GM12891 (cell line): ENCODE results near the gene MRPS12.
"Not testable (repeated sequence)": the region's sequence is repeated elsewhere in the genome, so short reads cannot be mapped to it uniquely, and the experiment has no call there.

Experiments used
- POLR2A ChIP-seq: IDR thresholded peaks from 2 replicates; pipeline ENCODE4 v1.6.1; 2011; ENCODE audit warnings: low read depth, low read length, control low read depth
- SPI1 ChIP-seq: IDR thresholded peaks from 2 replicates; pipeline ENCODE4 v1.6.1; 2011; ENCODE audit warnings: low read depth, low read length, control low read depth
- TAF1 ChIP-seq: IDR thresholded peaks from 2 replicates; pipeline ENCODE4 v1.6.1; 2011; ENCODE audit warnings: low read depth, low read length, control low read depth

DNA sequence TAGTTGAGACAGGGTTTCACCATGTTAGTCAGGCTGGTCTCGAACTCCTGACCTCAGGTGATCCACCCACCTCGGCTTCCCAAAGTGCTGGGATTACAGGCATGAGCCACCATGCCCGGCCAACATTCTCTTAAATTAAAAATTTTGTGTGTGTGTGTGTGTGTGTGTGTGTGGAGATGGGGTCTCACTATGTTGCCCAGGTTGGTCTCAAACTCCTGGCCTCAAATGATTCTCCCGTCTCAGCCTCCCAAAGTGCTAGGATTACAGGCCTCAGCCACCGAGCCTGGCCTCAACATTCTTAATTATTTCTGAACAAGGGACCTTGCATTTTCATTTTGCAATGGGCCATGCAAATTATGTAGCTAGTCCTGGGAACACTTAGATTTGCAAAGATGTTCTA is 35.4 kb downstream of the MRPS12 start:
- TF ChIP-seq POLR2A, TAF1, SPI1: not testable (repeated sequence)
